SJSA1 (cell line): ENCODE data around the gene RFTN1. TPM values are rescaled to one million over a fixed set of nuclear protein-coding genes. Genes with fewer than 3 reads are reported as not detected.

Source experiments
- DNase-seq, 2 experiments: peaks; one replicate each; pipeline ENCODE4 v3.0.0-alpha.2; 2015 to 2020; ENCODE audit warnings: low spot score in 2 of 2, low read depth in 1 of 2
- H3K27ac ChIP-seq: fragments of 250-450 bp; sonication (Bioruptor Pico); 2 replicates; pipeline ENCODE4 v1.5.1; 2020; ENCODE audit warnings: mild to moderate bottlenecking, moderate library complexity
- H3K27me3 ChIP-seq: fragments of 250-450 bp; sonication (Bioruptor Pico); replicated peaks from 2 replicates; pipeline ENCODE4 v1.5.1; 2020; ENCODE audit warnings: mild to moderate bottlenecking, moderate library complexity
- H3K36me3 ChIP-seq: fragments of 250-450 bp; sonication (Bioruptor Pico); 2 replicates; pipeline ENCODE4 v1.5.1; 2020; ENCODE audit warnings: mild to moderate bottlenecking
- H3K4me1 ChIP-seq: fragments of 250-450 bp; sonication (Bioruptor Pico); replicated peaks from 2 replicates; pipeline ENCODE4 v1.6.1; 2021; ENCODE audit warnings: mild to moderate bottlenecking
- H3K4me3 ChIP-seq: fragments of 250-450 bp; sonication (Bioruptor Pico); 2 replicates; pipeline ENCODE4 v1.5.1; 2020; ENCODE audit warnings: mild to moderate bottlenecking
- H3K9me3 ChIP-seq: fragments of 250-450 bp; sonication (Bioruptor Pico); replicated peaks from 2 replicates; pipeline ENCODE4 v1.5.1; 2020; ENCODE audit warnings: mild to moderate bottlenecking
- total RNA-seq: library from RNA; depleted of rRNA; stranded (reverse); fragments of >200 nt; shearing (Covaris generic); gene quantifications from 2 replicates; pipeline ENCODE4 v1.2.3, GENCODE V29; 2014

The RFTN1 gene
- total RNA-seq, 1 experiment from 2014 or later: 54.3 TPM

- peaks cover 3% of the 10 kb centered on the region; the same call in 1 of the 2 replicates for H3K36me3 ChIP-seq
- DNase-seq: no peak
- no peaks in the 10 kb centered on the region for H3K27me3 ChIP-seq
- H3K4me3 ChIP-seq: no peak overlapping the region
- no peak overlapping the region for H3K27ac ChIP-seq
- H3K4me1 ChIP-seq: no peaks in the 10 kb centered on the region; the same call in 1 of the 2 replicates
- no peaks in the 10 kb centered on the region for H3K9me3 ChIP-seq
Measured at GRCh38 chr3:16288664-16289063, 224.8 kb downstream of the RFTN1 start.

GRCh38 chr3:16286751-16287543 lies 226.6 kb downstream of the RFTN1 start:
- H3K27ac ChIP-seq: no peak overlapping the region
- H3K4me3 ChIP-seq: no peak overlapping the region
- H3K4me1 ChIP-seq: no peaks in the 10 kb centered on the region; the same call in 1 of the 2 replicates
- H3K36me3 ChIP-seq: no peaks in the 10 kb centered on the region; the same call in 1 of the 2 replicates
- no peak for DNase-seq
- no peaks in the 10 kb centered on the region for H3K9me3 ChIP-seq
- H3K27me3 ChIP-seq: no peaks in the 10 kb centered on the region

GRCh38 chr3:16286161-16286560 lies 227.3 kb downstream of the RFTN1 start:
- Histone ChIP-seq H3K27me3 (no peaks in the 10 kb centered on the region), H3K4me3 (no peak overlapping the region), H3K27ac (no peak overlapping the region), H3K36me3 (no peaks in the 10 kb centered on the region; the same call in 1 of the 2 replicates), H3K4me1 (no peaks in the 10 kb centered on the region; the same call in 1 of the 2 replicates), H3K9me3 (no peaks in the 10 kb centered on the region)
- DNase-seq: no peak

GRCh38 chr3:16284633-16285032 lies 228.9 kb downstream of the RFTN1 start:
- DNase-seq: no peak
- no peaks in the 10 kb centered on the region for H3K27me3 ChIP-seq
- H3K4me3 ChIP-seq: no peak overlapping the region
- H3K4me1 ChIP-seq: no peaks in the 10 kb centered on the region
- H3K27ac ChIP-seq: no peak overlapping the region
- H3K9me3 ChIP-seq: no peaks in the 10 kb centered on the region
- no peaks in the 10 kb centered on the region; the same call in 1 of the 2 replicates for H3K36me3 ChIP-seq

- Histone ChIP-seq H3K27me3 (no peaks in the 10 kb centered on the region), H3K27ac (no peak overlapping the region), H3K36me3 (no peaks in the 10 kb centered on the region), H3K4me1 (peaks cover 11% of the 10 kb centered on the region), H3K4me3 (no peak overlapping the region), H3K9me3 (no peaks in the 10 kb centered on the region)
- DNase-seq: no peak
Measured at GRCh38 chr3:16280671-16281070, 232.8 kb downstream of the RFTN1 start.

GRCh38 chr3:16279010-16279801 lies 234.3 kb downstream of the RFTN1 start:
- DNase-seq: no peak
- H3K4me1 ChIP-seq: peaks cover 11% of the 10 kb centered on the region
- H3K27ac ChIP-seq: no peak overlapping the region
- H3K36me3 ChIP-seq: no peaks in the 10 kb centered on the region
- H3K9me3 ChIP-seq: no peaks in the 10 kb centered on the region
- no peaks in the 10 kb centered on the region for H3K27me3 ChIP-seq
- no peak overlapping the region for H3K4me3 ChIP-seq

- peak in 1 of 2 experiments; percentile 22 for DNase-seq
- H3K4me1 ChIP-seq: peaks cover 11% of the 10 kb centered on the region
- no peaks in the 10 kb centered on the region for H3K9me3 ChIP-seq
- peak overlapping the region; percentile 20; the same call in 1 of the 2 replicates for H3K27ac ChIP-seq
- no peaks in the 10 kb centered on the region for H3K36me3 ChIP-seq
- no peaks in the 10 kb centered on the region for H3K27me3 ChIP-seq
- H3K4me3 ChIP-seq: no peak overlapping the region
Measured at GRCh38 chr3:16277471-16277870, 236.0 kb downstream of the RFTN1 start.

GRCh38 chr3:16273867-16274266 lies 239.6 kb downstream of the RFTN1 start:
- Histone ChIP-seq H3K27ac (no peak overlapping the region), H3K36me3 (peaks cover 9% of the 10 kb centered on the region; the same call in 1 of the 2 replicates), H3K27me3 (no peaks in the 10 kb centered on the region), H3K4me1 (peaks cover 11% of the 10 kb centered on the region), H3K4me3 (no peak overlapping the region), H3K9me3 (no peaks in the 10 kb centered on the region)
- DNase-seq: no peak

- Histone ChIP-seq H3K36me3 (peaks cover 9% of the 10 kb centered on the region; the same call in 1 of the 2 replicates), H3K4me3 (no peak overlapping the region), H3K27me3 (no peaks in the 10 kb centered on the region), H3K4me1 (peaks cover 5% of the 10 kb centered on the region), H3K9me3 (no peaks in the 10 kb centered on the region), H3K27ac (no peak overlapping the region)
- DNase-seq: no peak
Measured at GRCh38 chr3:16272588-16272987, 240.9 kb downstream of the RFTN1 start.

GRCh38 chr3:16270855-16271254 lies 242.6 kb downstream of the RFTN1 start:
- Histone ChIP-seq H3K27ac (no peak overlapping the region), H3K4me3 (no peak overlapping the region), H3K36me3 (peaks cover 9% of the 10 kb centered on the region; the same call in 1 of the 2 replicates), H3K4me1 (peaks cover 2% of the 10 kb centered on the region; the same call in 1 of the 2 replicates), H3K9me3 (no peaks in the 10 kb centered on the region), H3K27me3 (no peaks in the 10 kb centered on the region)
- DNase-seq: no peak

GRCh38 chr3:16266714-16267113 lies 246.8 kb downstream of the RFTN1 start:
- Histone ChIP-seq H3K9me3 (no peaks in the 10 kb centered on the region), H3K27me3 (no peaks in the 10 kb centered on the region), H3K36me3 (peaks cover 22% of the 10 kb centered on the region), H3K4me1 (peaks cover 6% of the 10 kb centered on the region; the same call in 1 of the 2 replicates), H3K27ac (no peak overlapping the region), H3K4me3 (no peak overlapping the region)
- DNase-seq: no peak
